ENCODE results near the gene UGT1A4. TPM values are rescaled to one million over a fixed set of nuclear protein-coding genes. Genes with fewer than 3 reads are reported as not detected.
"Not testable (repeated sequence)": the region's sequence is repeated elsewhere in the genome, so short reads cannot be mapped to it uniquely, and the experiment has no call there.

UGT1A4 gene
- total RNA-seq, 3 donors from 2014 or later = 2.4 to 7.0 (median 2.9) TPM

DNA sequence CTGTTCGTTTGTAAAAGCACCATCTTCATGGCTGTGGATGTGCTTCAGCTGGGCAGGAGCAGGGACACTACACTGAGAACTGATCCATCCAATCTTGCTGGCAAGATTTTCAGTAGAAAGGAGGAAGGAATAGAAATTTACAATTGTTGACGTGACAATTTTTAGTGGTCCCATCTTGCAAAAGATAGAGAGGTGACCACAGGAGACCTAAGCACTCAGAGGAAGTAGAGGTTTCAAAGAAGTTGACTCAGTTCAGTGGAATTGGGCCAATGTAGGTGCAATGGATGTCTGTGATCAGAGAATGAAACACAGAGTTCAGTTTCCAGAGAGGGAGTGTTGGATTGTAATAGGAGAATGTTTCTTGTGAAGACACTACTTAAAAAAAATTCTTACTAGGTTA lies 4.4 kb upstream of the UGT1A4 start:
- H3K36me3 ChIP-seq (ENCODE audit: low read depth) = no peaks in the 10 kb centered on the region
- intact Hi-C loops (cut with DNase I, micrococcal nuclease) = no loop called here
- H3K4me3 ChIP-seq = no peak overlapping the region
- ATAC-seq = no peak
- H3K9me3 ChIP-seq = no peaks in the 10 kb centered on the region
- TF ChIP-seq, protein P1, sequence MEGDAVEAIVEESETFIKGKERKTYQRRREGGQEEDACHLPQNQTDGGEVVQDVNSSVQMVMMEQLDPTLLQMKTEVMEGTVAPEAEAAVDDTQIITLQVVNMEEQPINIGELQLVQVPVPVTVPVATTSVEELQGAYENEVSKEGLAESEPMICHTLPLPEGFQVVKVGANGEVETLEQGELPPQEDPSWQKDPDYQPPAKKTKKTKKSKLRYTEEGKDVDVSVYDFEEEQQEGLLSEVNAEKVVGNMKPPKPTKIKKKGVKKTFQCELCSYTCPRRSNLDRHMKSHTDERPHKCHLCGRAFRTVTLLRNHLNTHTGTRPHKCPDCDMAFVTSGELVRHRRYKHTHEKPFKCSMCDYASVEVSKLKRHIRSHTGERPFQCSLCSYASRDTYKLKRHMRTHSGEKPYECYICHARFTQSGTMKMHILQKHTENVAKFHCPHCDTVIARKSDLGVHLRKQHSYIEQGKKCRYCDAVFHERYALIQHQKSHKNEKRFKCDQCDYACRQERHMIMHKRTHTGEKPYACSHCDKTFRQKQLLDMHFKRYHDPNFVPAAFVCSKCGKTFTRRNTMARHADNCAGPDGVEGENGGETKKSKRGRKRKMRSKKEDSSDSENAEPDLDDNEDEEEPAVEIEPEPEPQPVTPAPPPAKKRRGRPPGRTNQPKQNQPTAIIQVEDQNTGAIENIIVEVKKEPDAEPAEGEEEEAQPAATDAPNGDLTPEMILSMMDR (IDR thresholded peaks at IDR 0.05) = no peak
- DNase-seq = no peak
- H3K4me1 ChIP-seq (ENCODE audit: low read depth) = no peaks in the 10 kb centered on the region

DNA sequence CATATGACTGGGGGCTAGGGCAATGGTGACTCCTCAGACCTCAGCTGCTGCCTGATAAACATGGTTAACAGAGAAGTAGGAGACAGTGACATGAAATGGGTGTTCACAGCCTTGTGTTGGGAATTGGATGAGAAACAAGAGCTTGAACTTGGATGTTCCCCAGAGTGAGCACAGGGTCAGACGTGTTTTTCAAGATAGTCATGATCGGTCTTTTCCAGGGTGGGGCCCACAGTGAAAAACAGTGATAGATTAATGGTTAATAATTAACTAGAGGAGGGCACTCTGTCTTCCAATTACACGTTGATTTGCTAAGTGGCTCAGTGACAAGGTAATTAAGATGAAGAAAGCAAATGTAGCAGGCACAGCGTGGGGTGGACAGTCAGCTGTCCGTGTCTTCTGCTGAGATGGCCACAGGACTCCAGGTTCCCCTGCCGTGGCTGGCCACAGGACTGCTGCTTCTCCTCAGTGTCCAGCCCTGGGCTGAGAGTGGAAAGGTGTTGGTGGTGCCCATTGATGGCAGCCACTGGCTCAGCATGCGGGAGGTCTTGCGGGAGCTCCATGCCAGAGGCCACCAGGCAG lies 10.3 kb downstream of the UGT1A4 start, which contains the start of gene UGT1A3:
UGT1A3 (plus strand) TSS at position 320 of the 579 bp plus-strand sequence; CDS start at position 405, 85 bp downstream.
- TF ChIP-seq, protein P1 (IDR thresholded peaks at IDR 0.05) = no peak
- DNase-seq = no peak
- Histone ChIP-seq H3K4me3 (no peak within 1 kb of the TSS), H3K36me3 (ENCODE audit: low read depth) (no peaks in the 10 kb centered on the region), H3K9me3 (no peaks in the 10 kb centered on the region), H3K4me1 (ENCODE audit: low read depth) (no peaks in the 10 kb centered on the region)
- intact Hi-C loops (cut with DNase I, micrococcal nuclease) = no loop called here
- ATAC-seq = peak; percentile 47

DNA sequence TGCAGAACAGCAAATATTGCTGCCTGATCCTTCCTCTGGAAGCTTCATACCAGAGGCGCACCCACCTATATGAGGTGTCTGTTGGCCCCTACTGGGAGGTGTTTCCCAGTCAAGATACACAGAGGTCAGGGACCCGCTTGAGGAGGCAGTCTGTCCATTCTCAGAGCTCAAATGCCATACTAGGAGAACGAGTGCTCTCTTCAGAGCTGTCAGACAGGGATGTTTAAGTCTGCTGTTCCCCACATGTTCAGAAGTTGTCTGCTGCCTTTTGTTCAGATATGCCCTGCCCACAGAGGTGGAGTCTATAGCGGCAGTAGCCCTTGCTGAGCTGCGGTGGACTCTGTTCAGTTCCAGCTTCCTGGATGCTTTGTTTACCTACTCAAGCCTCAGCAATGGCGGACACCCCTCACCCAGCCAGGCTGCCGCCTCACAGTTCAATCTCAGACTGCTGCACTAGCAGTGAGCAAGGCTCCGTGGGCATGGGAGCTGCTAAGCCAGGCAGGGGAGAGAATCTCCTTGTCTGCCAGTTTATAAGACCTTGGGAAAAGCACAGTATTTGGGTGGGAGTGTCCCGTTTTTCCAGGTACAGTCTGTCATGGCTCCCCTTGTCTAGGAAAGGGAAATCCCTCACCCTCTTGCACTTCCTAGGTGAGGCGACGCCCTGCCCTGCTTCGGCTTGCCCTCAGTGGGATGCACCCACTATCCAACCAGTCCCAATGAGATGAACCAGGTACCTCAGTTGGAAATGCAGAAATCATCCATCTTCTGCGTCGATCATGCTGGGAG lies 18.5 kb downstream of the UGT1A4 start:
- ATAC-seq = peak; percentile 77
- H3K4me3 ChIP-seq; intact Hi-C loops (cut with DNase I, micrococcal nuclease); H3K9me3 ChIP-seq; H3K4me1 ChIP-seq (ENCODE audit: low read depth); H3K36me3 ChIP-seq (ENCODE audit: low read depth): not testable (repeated sequence)
- peak in 2 of 3 donors; percentile 17 to 54 for DNase-seq

DNA sequence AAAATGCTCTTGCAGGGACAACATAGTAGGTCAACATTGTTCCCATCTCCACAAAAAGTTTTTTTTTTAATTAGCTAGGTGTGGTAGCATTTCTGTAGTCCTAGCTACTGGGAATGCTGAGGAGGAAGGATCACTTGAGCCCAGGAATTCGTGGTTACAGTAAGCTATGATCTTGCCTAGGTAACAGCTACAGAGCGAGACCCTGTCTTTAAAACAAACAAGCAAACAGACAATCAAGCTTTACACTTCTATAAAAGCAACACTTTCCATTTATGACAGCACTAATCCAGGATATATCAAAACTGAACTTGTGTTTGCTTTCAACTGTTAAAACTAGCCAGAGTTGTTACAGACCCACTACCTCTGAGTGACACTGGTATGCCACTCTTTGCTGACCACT lies 22.3 kb downstream of the UGT1A4 start:
- no peaks in the 10 kb centered on the region for H3K9me3 ChIP-seq
- TF ChIP-seq, protein P1 (IDR thresholded peaks at IDR 0.05) = no peak
- no peak overlapping the region for H3K4me3 ChIP-seq
- ATAC-seq (peak; percentile 44), DNase-seq (no peak)
- H3K4me1 ChIP-seq (ENCODE audit: low read depth) = peaks cover 8% of the 10 kb centered on the region
- intact Hi-C loops (cut with DNase I, micrococcal nuclease) = no loop called here
- no peaks in the 10 kb centered on the region for H3K36me3 ChIP-seq (ENCODE audit: low read depth)

DNA sequence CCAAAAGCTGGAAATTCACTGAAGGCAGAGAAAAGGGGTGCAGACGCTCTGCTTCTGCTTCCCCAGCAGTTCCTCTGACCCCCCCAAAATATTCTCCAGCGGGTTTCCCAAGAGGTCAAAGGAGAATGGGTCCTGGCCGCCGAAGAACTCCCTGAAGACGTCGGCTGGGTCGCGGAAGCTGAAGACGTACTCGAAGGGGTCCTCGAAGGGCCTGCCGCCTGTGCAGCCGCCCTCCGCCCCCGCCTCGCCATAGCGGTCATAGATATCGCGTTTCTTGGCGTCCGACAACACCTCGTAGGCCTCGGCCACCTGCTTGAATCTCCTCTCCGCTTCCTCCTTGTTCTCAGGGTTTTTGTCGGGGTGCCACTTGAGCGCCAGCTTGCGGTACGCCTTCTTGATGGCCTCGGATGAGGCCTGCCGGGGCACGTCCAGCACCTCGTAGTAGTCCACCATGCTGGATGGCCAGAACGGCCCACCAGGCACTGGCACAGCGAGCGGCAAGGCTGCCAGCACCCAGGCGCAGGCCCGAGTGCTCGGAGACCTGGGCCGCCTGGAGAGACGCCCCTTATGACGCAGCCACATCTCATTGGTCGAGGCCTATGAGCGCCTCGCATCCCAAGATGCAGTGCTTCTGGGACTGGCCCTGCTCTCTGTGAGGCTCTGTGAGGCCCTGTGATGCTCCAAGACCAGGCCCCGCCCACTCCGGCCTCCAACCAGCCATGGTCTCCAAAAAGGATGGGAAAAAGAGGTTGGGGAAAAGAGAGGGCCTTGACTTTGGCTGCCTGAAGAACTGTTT lies 25.1 kb downstream of the UGT1A4 start:
- peak in 1 of 3 donors; percentile 51 for DNase-seq
- no peaks in the 10 kb centered on the region for H3K36me3 ChIP-seq (ENCODE audit: low read depth)
- ATAC-seq = no peak
- H3K4me1 ChIP-seq (ENCODE audit: low read depth) = no peaks in the 10 kb centered on the region
- H3K4me3 ChIP-seq = no peak overlapping the region
- TF ChIP-seq, protein P1 (IDR thresholded peaks at IDR 0.05) = no peak
- no peaks in the 10 kb centered on the region for H3K9me3 ChIP-seq
- intact Hi-C loops (cut with DNase I, micrococcal nuclease) = no loop called here
